Mesenteric fat pad (tissue), 1 donor: ENCODE measurements around the gene DNAJC22. TPM values are rescaled to one million over a fixed set of nuclear protein-coding genes. Genes with fewer than 3 reads are reported as not detected.
"Not testable (repeated sequence)": the region's sequence is repeated elsewhere in the genome, so short reads cannot be mapped to it uniquely, and the experiment has no call there.

Experiments
- DNase-seq: peaks from one replicate; pipeline ENCODE4 v3.0.0-alpha.2; 2020; ENCODE audit warnings: low spot score
- total RNA-seq: library from RNA; stranded (reverse); fragmentation: NEBNext Ultra II Directional; extraction: Animal tissue kit (Norgen Biotek cat#: 25700); gene quantifications from one replicate; pipeline ENCODE4 v1.2.1, GENCODE V29; 2021
- donor health status: DM: yes; HTN: yes; CAD: no.

Gene DNAJC22
- total RNA-seq, 1 donor from 2014 or later: not detected

DNA sequence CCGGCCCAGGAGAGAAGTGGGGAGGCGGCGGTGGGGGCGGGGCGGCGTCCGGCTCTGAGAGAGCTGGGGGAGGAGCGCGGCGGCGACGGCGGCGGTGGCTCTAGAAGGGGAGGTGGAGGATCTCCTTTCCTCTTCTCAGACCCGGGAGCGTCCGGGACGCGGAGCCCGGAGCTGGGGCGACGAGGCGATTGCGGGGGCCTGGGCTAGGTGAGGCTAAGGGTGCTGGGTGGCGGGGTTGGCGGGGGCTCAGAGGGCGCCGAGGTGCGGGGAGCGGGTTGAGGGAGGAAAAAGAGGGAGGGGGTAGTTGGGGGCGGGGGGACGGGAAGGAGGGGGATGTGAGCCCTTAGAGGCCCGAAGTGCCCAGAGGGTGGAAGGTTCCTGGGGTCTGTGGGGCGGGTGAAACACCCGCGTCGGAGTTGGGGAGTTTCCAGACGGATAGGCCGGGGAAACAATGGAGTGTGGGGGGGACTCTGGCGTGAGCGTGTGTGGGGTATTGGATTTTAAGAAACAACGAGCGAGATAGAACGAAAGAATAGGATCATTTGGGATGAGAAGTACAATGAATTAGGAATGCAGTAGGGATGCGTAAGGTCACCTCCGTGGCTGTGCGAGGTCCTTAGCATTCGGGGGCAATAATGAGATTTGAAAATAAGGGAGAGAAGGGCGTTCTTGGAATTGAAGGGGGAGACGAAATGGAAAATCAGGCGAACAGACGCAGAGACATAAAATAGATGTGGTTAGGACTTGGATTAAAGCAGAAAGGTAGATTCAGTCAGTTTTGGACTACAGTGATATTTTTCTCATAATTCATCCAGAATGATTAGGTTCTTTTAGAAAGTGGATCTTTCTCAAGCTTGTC, 20.9 kb downstream of the DNAJC22 start, which contains the start of gene SPATS2:
TSS of gene SPATS2 (plus strand) at position 82 of the 859 bp plus-strand sequence. CDS start 93,551 bp downstream, outside the sequence.
- no peak for DNase-seq

GRCh38 chr12:49368240-49368600, 21.5 kb downstream of the DNAJC22 start:
- no peak for DNase-seq

DNA sequence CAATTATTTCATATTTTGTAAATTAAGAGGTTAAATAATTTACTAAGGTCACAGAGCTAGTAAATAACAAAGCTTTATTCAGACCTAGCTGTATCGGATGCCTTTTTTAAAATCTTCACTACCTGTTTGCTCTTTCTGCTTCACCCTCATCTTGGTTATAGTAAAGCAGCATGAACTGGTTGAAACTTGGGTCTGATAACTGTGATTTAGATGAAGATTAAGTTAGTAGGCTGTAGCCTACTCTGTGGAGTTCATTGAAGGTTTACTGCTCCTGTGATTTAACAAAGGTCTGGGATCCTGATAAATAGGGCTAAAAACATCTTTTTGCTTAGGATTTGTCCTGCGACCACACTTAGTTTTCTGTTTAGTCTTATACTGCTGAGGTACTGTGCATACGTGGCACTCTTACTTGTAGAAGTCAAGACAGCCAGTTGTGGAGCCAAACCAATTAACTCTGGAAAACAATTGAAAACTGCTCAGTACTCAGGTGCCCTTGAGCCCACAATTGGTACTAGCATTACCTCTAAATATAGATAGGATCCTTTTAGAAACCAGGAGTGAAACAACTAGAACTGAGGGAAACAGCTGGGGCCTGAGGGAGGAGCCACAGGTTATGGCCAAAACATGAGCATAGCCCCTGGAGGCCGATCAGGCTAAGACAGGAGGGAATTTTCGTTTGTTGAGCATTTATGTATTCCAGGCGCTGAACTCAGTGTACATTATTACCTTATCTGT, 22.9 kb downstream of the DNAJC22 start:
- DNase-seq: no peak

DNA sequence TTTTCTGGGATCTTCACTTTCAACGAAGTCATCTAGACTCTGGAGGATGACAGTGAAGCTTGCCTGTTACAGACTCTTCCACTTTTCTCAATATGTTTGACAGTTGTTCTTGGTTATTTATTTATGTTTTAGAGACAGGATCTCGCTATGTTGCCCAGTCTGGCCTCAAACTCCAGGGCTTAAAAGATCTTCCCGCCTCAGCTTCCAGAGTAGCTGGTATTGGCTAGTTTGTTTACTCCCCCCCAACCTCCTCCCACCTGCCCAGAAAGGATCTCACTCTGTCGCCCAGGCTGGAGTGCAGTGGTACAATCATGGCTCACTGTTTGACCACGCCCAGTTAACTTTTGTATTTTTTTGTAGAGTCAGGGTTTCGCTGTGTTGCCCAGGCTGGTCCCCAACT, 23.9 kb downstream of the DNAJC22 start:
- DNase-seq: no peak

- DNase-seq: no peak
Observed at GRCh38 chr12:49375406-49375805, 28.7 kb downstream of the DNAJC22 start.

- no peak for DNase-seq
Observed at GRCh38 chr12:49377386-49377785, 30.7 kb downstream of the DNAJC22 start.

GRCh38 chr12:49380184-49380583, 33.5 kb downstream of the DNAJC22 start:
- DNase-seq: not testable (repeated sequence)

- DNase-seq: no peak
Observed at GRCh38 chr12:49388682-49389386, 42.1 kb downstream of the DNAJC22 start.

- DNase-seq: no peak
Observed at GRCh38 chr12:49389387-49389703, 42.7 kb downstream of the DNAJC22 start.

- DNase-seq: no peak
Observed at GRCh38 chr12:49397000-49397399, 50.3 kb downstream of the DNAJC22 start.

DNA sequence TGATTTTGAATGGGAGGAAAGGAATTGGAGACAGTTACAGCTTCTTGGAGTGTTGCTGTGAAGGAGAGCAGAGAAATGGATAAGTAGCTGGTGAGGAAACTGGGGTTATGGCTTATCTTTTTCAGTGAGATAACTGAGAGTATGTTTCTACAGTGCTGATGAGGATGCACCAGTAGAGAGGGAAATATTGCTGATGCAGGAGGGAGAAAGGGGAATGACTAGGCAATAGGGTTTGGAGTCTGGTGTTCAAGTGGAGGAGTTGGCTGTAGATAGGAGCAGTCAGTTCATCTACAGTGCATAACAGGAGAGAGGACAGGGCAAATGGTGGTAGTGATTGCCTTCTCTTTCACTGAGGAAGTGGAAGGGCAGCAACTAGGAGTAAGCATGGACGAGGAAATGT, 53.6 kb downstream of the DNAJC22 start:
- no peak for DNase-seq

Other genes starting within 250 kb of the DNAJC22 start
- 46.1 TPM for gene LMBR1L, start 236.0 kb upstream of the DNAJC22 start, total RNA-seq
- 737 TPM for gene TUBA1B, start 215.5 kb upstream of the DNAJC22 start, total RNA-seq
- 121 TPM for gene TUBA1A, start 157.8 kb upstream of the DNAJC22 start, total RNA-seq
- gene TUBA1C, start 81.8 kb upstream of the DNAJC22 start, total RNA-seq: 173 TPM
- 0.55 TPM for gene PRPH, start 51.7 kb upstream of the DNAJC22 start, total RNA-seq
- not detected for gene TROAP, start 23.6 kb upstream of the DNAJC22 start, total RNA-seq
- not detected for gene C1QL4, start 9.7 kb upstream of the DNAJC22 start, total RNA-seq
- 9.9 TPM for gene SPATS2, start 20.6 kb downstream of the DNAJC22 start, total RNA-seq
- gene KCNH3, start 192.1 kb downstream of the DNAJC22 start, total RNA-seq: 0.19 TPM
- 35.1 TPM for gene MCRS1, start 221.3 kb downstream of the DNAJC22 start, total RNA-seq